ENCODE data around the gene FOXK2.
"Not testable (repeated sequence)": the region's sequence is repeated elsewhere in the genome, so short reads cannot be mapped to it uniquely, and the experiment has no call there.

DNA sequence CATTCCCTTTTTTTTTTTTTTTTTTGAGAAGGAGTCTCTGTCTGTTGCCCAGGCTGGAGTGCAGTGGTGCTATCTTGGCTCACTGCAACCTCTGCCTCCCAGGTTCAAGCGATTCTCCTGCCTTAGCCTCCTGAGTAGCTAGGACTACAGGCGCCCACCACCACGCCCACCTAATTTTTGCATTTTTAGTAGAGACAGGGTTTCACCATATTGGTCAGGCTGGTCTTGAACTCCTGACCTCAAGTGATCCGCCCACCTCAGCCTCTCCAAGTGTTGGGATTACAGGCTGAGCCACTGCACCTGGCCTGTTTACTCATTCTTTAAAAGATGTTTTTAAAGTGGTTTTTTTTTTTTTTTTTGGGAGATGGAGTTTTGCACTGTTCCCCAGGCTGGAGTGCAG lies 44.2 kb downstream of the FOXK2 start:
- TF ChIP-seq, protein P1, sequence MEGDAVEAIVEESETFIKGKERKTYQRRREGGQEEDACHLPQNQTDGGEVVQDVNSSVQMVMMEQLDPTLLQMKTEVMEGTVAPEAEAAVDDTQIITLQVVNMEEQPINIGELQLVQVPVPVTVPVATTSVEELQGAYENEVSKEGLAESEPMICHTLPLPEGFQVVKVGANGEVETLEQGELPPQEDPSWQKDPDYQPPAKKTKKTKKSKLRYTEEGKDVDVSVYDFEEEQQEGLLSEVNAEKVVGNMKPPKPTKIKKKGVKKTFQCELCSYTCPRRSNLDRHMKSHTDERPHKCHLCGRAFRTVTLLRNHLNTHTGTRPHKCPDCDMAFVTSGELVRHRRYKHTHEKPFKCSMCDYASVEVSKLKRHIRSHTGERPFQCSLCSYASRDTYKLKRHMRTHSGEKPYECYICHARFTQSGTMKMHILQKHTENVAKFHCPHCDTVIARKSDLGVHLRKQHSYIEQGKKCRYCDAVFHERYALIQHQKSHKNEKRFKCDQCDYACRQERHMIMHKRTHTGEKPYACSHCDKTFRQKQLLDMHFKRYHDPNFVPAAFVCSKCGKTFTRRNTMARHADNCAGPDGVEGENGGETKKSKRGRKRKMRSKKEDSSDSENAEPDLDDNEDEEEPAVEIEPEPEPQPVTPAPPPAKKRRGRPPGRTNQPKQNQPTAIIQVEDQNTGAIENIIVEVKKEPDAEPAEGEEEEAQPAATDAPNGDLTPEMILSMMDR (IDR thresholded peaks at IDR 0.05): not testable (repeated sequence)
- TF ChIP-seq EZH2 (IDR thresholded peaks at IDR 0.05; ENCODE audit: borderline replicate concordance, insufficient read depth, low read depth, low read length, poor library complexity, severe bottlenecking): not testable (repeated sequence)

All from B cell (primary cell).